Prostate gland (tissue), 2 donors: ENCODE data around the gene WDR44. TPM values are rescaled to one million over a fixed set of nuclear protein-coding genes. Genes with fewer than 3 reads are reported as not detected.

Experiments
- DNase-seq: peaks from one replicate; pipeline ENCODE4 v3.0.0-alpha.2; 2019; ENCODE audit warnings: low spot score
- H3K27ac ChIP-seq, 2 donors: fragments of 200-600 bp; sonication (generic); 2 replicates each; pipeline ENCODE4 v1.5.1; 2017 to 2019
- H3K27me3 ChIP-seq: fragments of 200-600 bp; sonication (generic); replicated peaks from 2 replicates; pipeline ENCODE4 v1.5.1; 2019; ENCODE audit not compliant: insufficient read depth
- H3K36me3 ChIP-seq, 2 donors: fragments of 200-600 bp; sonication (generic); 1 replicate in 1 of 2; 2 replicates in 1 of 2; pipeline versions ENCODE4 v1.5.1 to v1.8.1; 2017 to 2019
- H3K4me1 ChIP-seq: fragments of 200-600 bp; sonication (generic); replicated peaks from 2 replicates; pipeline ENCODE4 v1.5.1; 2019
- H3K4me3 ChIP-seq, 2 donors: fragments of 200-600 bp; sonication (generic); 2 replicates each; pipeline ENCODE4 v1.5.1; 2017 to 2019
- H3K9me3 ChIP-seq: fragments of 200-600 bp; sonication (generic); 2 replicates; pipeline ENCODE4 v1.5.1; 2017
- CTCF ChIP-seq, 4 experiments: fragments of 200-600 bp in 2 of 4; fragments of 450-650 bp in 2 of 4; sonication (generic) in 2 of 4; IDR thresholded peaks; 1 replicate in 3 of 4; 2 replicates in 1 of 4; pipeline ENCODE4 v1.5.1; 2016 to 2019; ENCODE audit warnings: antibody characterized with exemption in 4 of 4, mild to moderate bottlenecking in 2 of 4, moderate library complexity in 2 of 4
- POLR2A ChIP-seq: fragments of 450-650 bp; IDR thresholded peaks from one replicate; pipeline ENCODE4 v1.6.1; 2016; ENCODE audit warnings: antibody characterized with exemption, mild to moderate bottlenecking
- POLR2AphosphoS5 ChIP-seq: sonication (generic); formaldehyde crosslinking; IDR thresholded peaks from one replicate; pipeline ENCODE4 v1.6.1; 2017; ENCODE audit warnings: antibody characterized with exemption
- WGBS: methylation state at CpG from one replicate; pipeline ENCODE4 v1.1.5; 2018; 5-methylcytosine and 5-hydroxymethylcytosine counted together
- intact Hi-C: fragments of 100-400 bp; cut with DNase I; formaldehyde crosslinking; loops from one replicate; pipeline ENCODE4 v1.14.2; 2022
- microRNA counts, 2 donors: library from miRNA; unstranded; fragments of <30 nt; microRNA quantifications; one replicate each; lab custom pipeline; 2016 to 2017
- microRNA-seq: library from miRNA; unstranded; fragments of <30 nt; microRNA quantifications from one replicate; pipeline ENCODE4, GENCODE V29; 2016
- small RNA-seq, 2 donors: library from RNA; depleted of rRNA; stranded (forward); fragments of <200 nt; gene quantifications; one replicate each; pipeline ENCODE3, GENCODE V24; 2016
- total RNA-seq, 2 donors: library from RNA; depleted of rRNA; stranded (reverse); fragments of >200 nt; gene quantifications; one replicate each; pipeline ENCODE4 v1.1.0, GENCODE V29; 2016

WDR44 gene
- total RNA-seq, 2 donors from 2014 or later, result 15.0 to 22.6 TPM

- intact Hi-C loops, result loop anchor here (10.0 kb wide), 1 partner anchor 106 kb away; no protein-coding TSS in a partner anchor
- H3K4me1 ChIP-seq, result no peaks in the 10 kb centered on the region
- TF ChIP-seq POLR2AphosphoS5 (no peak), CTCF (IDR thresholded peaks at IDR 0.05) (no peak), POLR2A (no peak)
- no peak overlapping the region for H3K27ac ChIP-seq
- 70% methylated on average over 2 of the region's 2 CpGs for WGBS
- H3K36me3 ChIP-seq, result no peaks in the 10 kb centered on the region
- H3K4me3 ChIP-seq, result no peak overlapping the region
- no peaks in the 10 kb centered on the region for H3K27me3 ChIP-seq
- no peak for DNase-seq
- no peaks in the 10 kb centered on the region for H3K9me3 ChIP-seq
Measured at GRCh38 chrX:118498755-118499154, 152.8 kb downstream of the WDR44 start.

GRCh38 chrX:118499295-118499694, 153.4 kb downstream of the WDR44 start:
- Histone ChIP-seq H3K27me3 (no peaks in the 10 kb centered on the region), H3K9me3 (no peaks in the 10 kb centered on the region), H3K4me3 (no peak overlapping the region), H3K36me3 (no peaks in the 10 kb centered on the region), H3K27ac (no peak overlapping the region), H3K4me1 (no peaks in the 10 kb centered on the region)
- intact Hi-C loops, result loop anchor here (10.0 kb wide), 1 partner anchor 106 kb away; no protein-coding TSS in a partner anchor
- no peak for DNase-seq
- WGBS, result 54% methylated on average over 15 of the region's 15 CpGs
- TF ChIP-seq CTCF (IDR thresholded peaks at IDR 0.05), result no peak
- TF ChIP-seq POLR2A, result no peak
- no peak for TF ChIP-seq POLR2AphosphoS5

MicroRNAs encoded within 50 kb of the gene (microRNA counts, 767-probe panel; counts per million panel counts)
- 0 to 431 counts per million in 2 donors for microRNA hsa-miR-1277-3p (lab: Ali Mortazavi, UCI)

Small RNA genes lying within 50 kb of the gene (microRNA-seq; reads per million reads assigned to microRNA genes)
- gene MIR1277, result 1.6 reads per million, percentile 21 among the genes with 10 or more reads in this experiment

Small RNA genes lying within 50 kb of the gene (small RNA-seq; reads per million reads assigned to genes)
- 0 reads per million in 2 donors for gene MIR1277

Other genes with a start within 250 kb of the WDR44 start
- 10 to 100 TPM in 1 of 2 donors, 1 to 10 TPM in 1; 8.9 to 10.7 TPM for gene KLHL13, start 229.3 kb upstream of the WDR44 start, total RNA-seq
- 1 to 10 TPM; 2.6 to 4.7 TPM for gene DOCK11, start 149.7 kb downstream of the WDR44 start, total RNA-seq